ENCODE measurements around the gene RBPJL.

RBPJL gene

GRCh38 chr20:45316150-45317080 is 9.8 kb downstream of the RBPJL start:
- DNase-seq (ENCODE audit: low read depth, low spot score), result no peak

- DNase-seq (ENCODE audit: low read depth, low spot score), result no peak
Observed at GRCh38 chr20:45317826-45318225, 11.2 kb downstream of the RBPJL start.

- DNase-seq (ENCODE audit: low read depth, low spot score), result no peak
Observed at GRCh38 chr20:45318386-45318939, 11.8 kb downstream of the RBPJL start.

- no peak for DNase-seq (ENCODE audit: low read depth, low spot score)
Observed at GRCh38 chr20:45318948-45319347, 12.3 kb downstream of the RBPJL start.

- DNase-seq (ENCODE audit: low read depth, low spot score), result no peak
Observed at GRCh38 chr20:45320948-45321595, 14.4 kb downstream of the RBPJL start.

- DNase-seq (ENCODE audit: low read depth, low spot score), result no peak
Observed at GRCh38 chr20:45322952-45323383, 16.3 kb downstream of the RBPJL start.

GRCh38 chr20:45323731-45324130 is 17.1 kb downstream of the RBPJL start:
- DNase-seq (ENCODE audit: low read depth, low spot score), result no peak

GRCh38 chr20:45325371-45325770 is 18.7 kb downstream of the RBPJL start:
- no peak for DNase-seq (ENCODE audit: low read depth, low spot score)

- DNase-seq (ENCODE audit: low read depth, low spot score), result no peak
Observed at GRCh38 chr20:45328451-45328850, 21.8 kb downstream of the RBPJL start.

- no peak for DNase-seq (ENCODE audit: low read depth, low spot score)
Observed at GRCh38 chr20:45329497-45330319, 23.1 kb downstream of the RBPJL start.

GRCh38 chr20:45330476-45330875 is 23.8 kb downstream of the RBPJL start:
- no peak for DNase-seq (ENCODE audit: low read depth, low spot score)

GRCh38 chr20:45336530-45337366 is 30.1 kb downstream of the RBPJL start:
- no peak for DNase-seq (ENCODE audit: low read depth, low spot score)

GRCh38 chr20:45337367-45338120 is 30.9 kb downstream of the RBPJL start:
- DNase-seq (ENCODE audit: low read depth, low spot score), result no peak

- no peak for DNase-seq (ENCODE audit: low read depth, low spot score)
Observed at GRCh38 chr20:45338121-45339030, 31.7 kb downstream of the RBPJL start.

- DNase-seq (ENCODE audit: low read depth, low spot score), result no peak
Observed at GRCh38 chr20:45339084-45339483, 32.4 kb downstream of the RBPJL start.

GRCh38 chr20:45339799-45340198 is 33.2 kb downstream of the RBPJL start:
- DNase-seq (ENCODE audit: low read depth, low spot score), result no peak

- DNase-seq (ENCODE audit: low read depth, low spot score), result no peak
Observed at GRCh38 chr20:45340236-45340847, 33.7 kb downstream of the RBPJL start.

- DNase-seq (ENCODE audit: low read depth, low spot score), result no peak
Observed at GRCh38 chr20:45340951-45341350, 34.3 kb downstream of the RBPJL start.

GRCh38 chr20:45341579-45341938 is 34.9 kb downstream of the RBPJL start:
- DNase-seq (ENCODE audit: low read depth, low spot score), result no peak
